ENCODE results near the gene FAM131A. TPM values are rescaled to one million over a fixed set of nuclear protein-coding genes. Genes with fewer than 3 reads are reported as not detected.

FAM131A gene
- total RNA-seq, 1 experiment from 2014 or later, result 12.9 TPM

DNA sequence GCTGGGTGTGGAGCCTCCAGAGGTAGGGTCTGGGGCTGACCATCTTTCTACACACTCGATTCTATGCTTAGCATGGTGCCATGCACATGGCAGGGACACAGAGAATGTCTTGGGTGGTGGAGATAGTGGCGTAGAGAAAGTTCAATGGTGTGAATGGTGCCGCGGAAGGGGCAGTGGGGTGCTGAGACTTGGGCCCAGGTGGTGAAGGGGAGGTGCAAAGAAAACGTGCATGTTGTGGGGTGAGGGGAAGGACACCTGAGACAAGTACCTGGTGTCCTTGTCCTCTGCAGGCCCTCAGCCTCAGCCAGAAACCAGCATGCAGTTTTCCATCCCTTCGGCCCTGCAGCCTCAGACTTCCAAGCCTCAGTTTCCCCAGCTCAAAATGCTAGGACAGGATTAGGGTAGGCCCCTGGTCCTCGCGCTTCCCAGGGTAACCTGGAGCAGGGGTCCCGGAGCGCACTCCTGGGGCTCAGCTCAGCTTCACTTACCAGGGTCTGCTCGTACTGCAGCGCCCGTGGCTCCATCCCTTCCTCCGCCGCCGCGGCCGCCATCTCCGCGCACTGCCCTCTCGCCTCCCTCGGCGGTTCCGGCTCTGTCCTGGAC lies 23.6 kb downstream of the FAM131A start:
- intact Hi-C loops (cut with micrococcal nuclease), result no loop called here
- Mint-ChIP-seq H3K9me3 (ENCODE audit: unreplicated experiment) (no peaks in the 10 kb centered on the region), H3K4me1 (ENCODE audit: insufficient read depth, unreplicated experiment) (peaks cover 27% of the 10 kb centered on the region), H3K27ac (ENCODE audit: low read depth, unreplicated experiment) (peak overlapping the region; percentile 39), H3K36me3 (ENCODE audit: insufficient read depth, unreplicated experiment) (peaks cover 24% of the 10 kb centered on the region), H3K27me3 (ENCODE audit: insufficient read depth, unreplicated experiment) (no peaks in the 10 kb centered on the region), H3K4me3 (ENCODE audit: unreplicated experiment) (peak overlapping the region; percentile 93)
- TF ChIP-seq, protein P1, sequence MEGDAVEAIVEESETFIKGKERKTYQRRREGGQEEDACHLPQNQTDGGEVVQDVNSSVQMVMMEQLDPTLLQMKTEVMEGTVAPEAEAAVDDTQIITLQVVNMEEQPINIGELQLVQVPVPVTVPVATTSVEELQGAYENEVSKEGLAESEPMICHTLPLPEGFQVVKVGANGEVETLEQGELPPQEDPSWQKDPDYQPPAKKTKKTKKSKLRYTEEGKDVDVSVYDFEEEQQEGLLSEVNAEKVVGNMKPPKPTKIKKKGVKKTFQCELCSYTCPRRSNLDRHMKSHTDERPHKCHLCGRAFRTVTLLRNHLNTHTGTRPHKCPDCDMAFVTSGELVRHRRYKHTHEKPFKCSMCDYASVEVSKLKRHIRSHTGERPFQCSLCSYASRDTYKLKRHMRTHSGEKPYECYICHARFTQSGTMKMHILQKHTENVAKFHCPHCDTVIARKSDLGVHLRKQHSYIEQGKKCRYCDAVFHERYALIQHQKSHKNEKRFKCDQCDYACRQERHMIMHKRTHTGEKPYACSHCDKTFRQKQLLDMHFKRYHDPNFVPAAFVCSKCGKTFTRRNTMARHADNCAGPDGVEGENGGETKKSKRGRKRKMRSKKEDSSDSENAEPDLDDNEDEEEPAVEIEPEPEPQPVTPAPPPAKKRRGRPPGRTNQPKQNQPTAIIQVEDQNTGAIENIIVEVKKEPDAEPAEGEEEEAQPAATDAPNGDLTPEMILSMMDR (IDR thresholded peaks at IDR 0.05; ENCODE audit: unreplicated experiment), result no peak
- DNase-seq (ENCODE audit: unreplicated experiment), result no peak
- POLR2A ChIA-PET, result interaction anchor here (0.9 to 4.1 kb wide), 10 partner anchors 10 to 405 kb away, joined by 3 to 18 read pairs (median 6); no protein-coding TSS in a partner anchor
- BruUV-seq (replicated peaks), result no TSS peak
- CTCF ChIA-PET, result interaction anchor here (1.1 to 1.2 kb wide), 2 partner anchors 8 to 24 kb away, joined by 3 to 5 read pairs; partner anchors contain the start of gene FAM131A

DNA sequence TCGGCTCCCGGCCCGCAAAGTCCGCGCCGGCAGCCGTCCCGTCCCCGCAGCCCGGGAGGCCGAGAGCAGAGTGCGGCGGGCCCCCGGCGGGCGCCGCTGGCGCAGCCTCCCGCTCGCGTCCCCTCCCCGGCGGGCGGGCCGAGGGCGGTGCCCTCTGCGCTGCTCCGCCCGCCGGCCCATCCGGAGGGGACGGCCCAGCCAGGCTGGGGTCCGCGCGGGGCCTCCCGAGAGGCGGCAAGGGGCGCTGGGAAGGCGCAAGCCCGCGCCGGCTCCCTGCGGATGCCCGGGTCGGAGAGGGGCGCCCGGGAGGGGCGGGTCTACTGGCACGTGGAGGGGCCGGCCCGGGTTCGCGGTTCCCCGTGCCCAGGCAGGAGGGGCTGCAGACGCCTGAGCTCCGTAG lies 24.1 kb downstream of the FAM131A start, which contains the start of the genes CLCN2 and POLR2H:
TSS of gene CLCN2 (minus strand) at position 74 of the 400 bp plus-strand sequence. CDS start 126 bp downstream, outside the sequence.
TSS of gene POLR2H (plus strand) at position 179 of the 400 bp plus-strand sequence. CDS start 1,783 bp downstream, outside the sequence.
- ChIA-PET CTCF (interaction anchor here (1.0 to 3.5 kb wide), 5 partner anchors 8 to 180 kb away, joined by 3 to 12 read pairs (median 4); partner anchors contain the start of gene FAM131A), POLR2A (interaction anchor here (0.6 to 4.1 kb wide), 20 partner anchors 10 to 1291 kb away, joined by 3 to 18 read pairs (median 4); partner anchors contain the start of gene PSMD2)
- no TSS peak for BruUV-seq (replicated peaks)
- Mint-ChIP-seq H3K36me3 (ENCODE audit: insufficient read depth, unreplicated experiment) (peaks cover 29% of the 10 kb centered on the region), H3K27me3 (ENCODE audit: insufficient read depth, unreplicated experiment) (no peaks in the 10 kb centered on the region), H3K4me3 (ENCODE audit: unreplicated experiment) (peak within 1 kb of the TSS; percentile 93), H3K27ac (ENCODE audit: low read depth, unreplicated experiment) (peak within 1 kb of the TSS; percentile 89), H3K9me3 (ENCODE audit: unreplicated experiment) (no peaks in the 10 kb centered on the region), H3K4me1 (ENCODE audit: insufficient read depth, unreplicated experiment) (peaks cover 27% of the 10 kb centered on the region)
- peak; percentile 51 for DNase-seq (ENCODE audit: unreplicated experiment)
- intact Hi-C loops (cut with micrococcal nuclease), result no loop called here
- TF ChIP-seq, protein P1 (IDR thresholded peaks at IDR 0.05; ENCODE audit: unreplicated experiment), result no peak

DNA sequence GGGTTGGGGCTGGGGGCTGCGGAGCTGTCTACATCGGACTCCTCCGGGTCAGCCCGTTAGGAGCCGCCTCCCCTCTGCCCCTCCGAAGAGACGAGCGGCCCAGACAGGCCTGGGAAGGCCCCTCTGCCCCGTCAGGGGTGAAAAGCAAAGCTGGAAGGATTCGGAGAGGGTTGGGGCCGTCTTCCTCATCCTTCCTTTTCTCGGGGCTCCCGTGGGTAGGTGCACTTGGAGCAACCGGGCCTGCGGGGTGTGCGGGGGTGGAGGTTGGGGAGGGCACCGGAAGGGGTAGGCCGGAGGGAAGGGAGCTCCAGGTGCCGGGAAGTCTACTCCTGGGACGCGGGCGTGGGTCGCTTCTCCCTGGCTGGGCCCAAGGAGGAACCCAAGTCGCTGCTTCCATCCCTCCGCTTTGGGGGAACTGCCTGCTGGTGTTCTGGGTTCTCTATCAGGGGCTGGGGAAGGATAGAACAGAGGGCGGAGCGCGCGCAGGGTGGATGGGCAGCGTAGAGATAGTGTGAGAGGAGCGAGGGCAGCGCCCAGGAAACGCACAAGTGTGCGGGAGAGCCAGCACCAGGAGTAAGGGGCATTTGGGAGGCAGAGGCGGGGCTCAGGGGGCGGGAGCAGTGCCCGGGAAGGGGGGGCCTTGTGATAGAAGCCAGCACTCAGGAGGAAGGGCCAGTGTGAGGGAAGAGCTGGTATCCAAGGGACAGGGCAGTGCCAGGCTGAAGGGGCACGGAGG lies 24.7 kb downstream of the FAM131A start:
- ChIA-PET POLR2A (interaction anchor here (0.6 to 4.1 kb wide), 21 partner anchors 10 to 1290 kb away, joined by 3 to 18 read pairs (median 4); partner anchors contain the start of genes FAM131A and PSMD2), CTCF (interaction anchor here (1.0 to 3.5 kb wide), 5 partner anchors 9 to 179 kb away, joined by 3 to 12 read pairs (median 4); partner anchors contain the start of gene FAM131A)
- intact Hi-C loops (cut with micrococcal nuclease), result loop anchor here (2.0 kb wide), 1 partner anchor 47 kb away; the partner anchor contains the start of gene EIF4G1
- Mint-ChIP-seq H3K27me3 (ENCODE audit: insufficient read depth, unreplicated experiment) (no peaks in the 10 kb centered on the region), H3K4me3 (ENCODE audit: unreplicated experiment) (peak overlapping the region; percentile 93), H3K27ac (ENCODE audit: low read depth, unreplicated experiment) (peak overlapping the region; percentile 89), H3K4me1 (ENCODE audit: insufficient read depth, unreplicated experiment) (peaks cover 27% of the 10 kb centered on the region), H3K9me3 (ENCODE audit: unreplicated experiment) (no peaks in the 10 kb centered on the region), H3K36me3 (ENCODE audit: insufficient read depth, unreplicated experiment) (peaks cover 35% of the 10 kb centered on the region)
- TF ChIP-seq, protein P1 (IDR thresholded peaks at IDR 0.05; ENCODE audit: unreplicated experiment), result no peak
- BruUV-seq (replicated peaks), result TSS peak; percentile 50
- DNase-seq (ENCODE audit: unreplicated experiment), result peak; percentile 75

Data from MCF 10A (cell line).